SU-DHL-6 (cell line): ENCODE measurements around the gene GSG1L2.

ENCODE experiments used
- H2AFZ ChIP-seq: fragments of 200-600 bp; sonication (generic); 2 replicates; pipeline ENCODE4 v1.6.1; 2014; ENCODE audit warnings: low read depth, mild to moderate bottlenecking, moderate library complexity, mixed read lengths, antibody characterized with exemption, low read length; ENCODE audit not compliant: severe bottlenecking
- H3F3A ChIP-seq: fragments of 200-600 bp; shearing (Covaris generic); 2 replicates; pipeline ENCODE4 v1.6.0; 2016; ENCODE audit warnings: antibody characterized with exemption, mild to moderate bottlenecking; ENCODE audit not compliant: insufficient read depth
- H3K27ac ChIP-seq: fragments of 200-600 bp; sonication (generic); 2 replicates; pipeline ENCODE4 v1.5.1; 2016; ENCODE audit warnings: low read depth, mild to moderate bottlenecking, low read length, moderate library complexity, mixed read lengths
- H3K27me3 ChIP-seq: fragments of 200-600 bp; sonication (generic), shearing (Covaris generic); 2 replicates; pipeline ENCODE4 v1.6.0; 2014; ENCODE audit warnings: mild to moderate bottlenecking, low read length
- H3K36me3 ChIP-seq: fragments of 200-600 bp; sonication (generic); 2 replicates; pipeline ENCODE4 v1.6.1; 2014; ENCODE audit warnings: mild to moderate bottlenecking, low read length, mixed read lengths
- H3K4me2 ChIP-seq: fragments of 300-600, 200-600 bp; shearing (Covaris generic), sonication (generic); 2 replicates; pipeline ENCODE4 v1.6.0; 2014; ENCODE audit warnings: low read length, low read depth, mild to moderate bottlenecking; ENCODE audit not compliant: poor library complexity, severe bottlenecking
- H3K4me3 ChIP-seq: fragments of 200-600 bp; sonication (generic); 2 replicates; pipeline ENCODE4 v1.5.1; 2014; ENCODE audit warnings: antibody characterized with exemption, low read length, mild to moderate bottlenecking, mixed read lengths; ENCODE audit not compliant: insufficient read depth, poor library complexity, severe bottlenecking
- H3K79me2 ChIP-seq: fragments of 200-600 bp; sonication (generic); 2 replicates; pipeline ENCODE4 v1.6.1; 2014; ENCODE audit warnings: mild to moderate bottlenecking, low read length, moderate library complexity; ENCODE audit not compliant: insufficient read depth
- H3K9ac ChIP-seq: fragments of 200-600 bp; sonication (generic); 2 replicates; pipeline ENCODE4 v1.7.0; 2014; ENCODE audit warnings: mild to moderate bottlenecking, low read length
- H3K9me2 ChIP-seq: fragments of 200-600 bp; sonication (generic); replicated peaks from 2 replicates; pipeline ENCODE4 v1.6.1; 2014; ENCODE audit warnings: low read length; ENCODE audit not compliant: insufficient read depth
- H3K9me3 ChIP-seq: fragments of 200-600 bp; sonication (generic); 2 replicates; pipeline ENCODE4 v1.6.1; 2014; ENCODE audit warnings: low read length, mixed read lengths; ENCODE audit not compliant: insufficient read depth
- H4K20me1 ChIP-seq: fragments of 200-600 bp; sonication (generic); 2 replicates; pipeline ENCODE4 v1.6.1; 2014; ENCODE audit warnings: low read depth, mild to moderate bottlenecking, antibody characterized with exemption, low read length, moderate library complexity, mixed read lengths
- EZH2phosphoT487 ChIP-seq: fragments of 200-600 bp; sonication (generic), shearing (Covaris generic); conservative IDR thresholded peaks from 2 replicates; pipeline ENCODE4 v1.6.1; 2018; ENCODE audit warnings: mild to moderate bottlenecking, antibody characterized with exemption, low read length, moderate library complexity, mixed read lengths
- TF ChIP-seq, protein P1 (sequence below): fragments of 200-600 bp; sonication (generic); IDR thresholded peaks from one replicate; pipeline ENCODE4 v1.5.1; 2017; ENCODE audit warnings: antibody characterized with exemption, mild to moderate bottlenecking, low read length, moderate library complexity; ENCODE audit not compliant: insufficient read depth, poor library complexity, severe bottlenecking

GSG1L2 gene

DNA sequence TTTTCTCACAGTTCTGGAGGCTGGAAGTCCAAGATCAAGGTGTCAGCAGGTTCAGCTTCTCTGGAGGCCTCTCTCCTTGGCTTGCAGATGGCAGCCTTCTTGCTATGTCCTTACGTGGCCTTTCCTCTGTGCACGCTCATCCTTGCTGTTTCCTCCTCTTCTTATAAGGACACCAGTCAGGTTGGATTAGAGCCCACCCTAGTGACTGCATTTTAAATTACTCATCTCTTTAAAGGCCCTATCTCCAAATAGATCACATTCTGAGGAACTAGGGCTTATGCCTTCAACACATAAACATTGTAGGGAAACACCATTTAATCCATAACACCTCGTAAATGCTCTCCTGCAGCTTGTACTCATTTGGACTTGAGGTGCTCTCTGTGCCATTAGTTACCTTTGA, 66.8 kb downstream of the GSG1L2 start:
- H3F3A ChIP-seq: no peaks in the 10 kb centered on the region
- H2AFZ ChIP-seq: no peak overlapping the region
- no peak overlapping the region for H3K27ac ChIP-seq
- H3K9me2 ChIP-seq: no peaks in the 10 kb centered on the region
- no peak overlapping the region for H3K4me2 ChIP-seq
- TF ChIP-seq, protein P1, sequence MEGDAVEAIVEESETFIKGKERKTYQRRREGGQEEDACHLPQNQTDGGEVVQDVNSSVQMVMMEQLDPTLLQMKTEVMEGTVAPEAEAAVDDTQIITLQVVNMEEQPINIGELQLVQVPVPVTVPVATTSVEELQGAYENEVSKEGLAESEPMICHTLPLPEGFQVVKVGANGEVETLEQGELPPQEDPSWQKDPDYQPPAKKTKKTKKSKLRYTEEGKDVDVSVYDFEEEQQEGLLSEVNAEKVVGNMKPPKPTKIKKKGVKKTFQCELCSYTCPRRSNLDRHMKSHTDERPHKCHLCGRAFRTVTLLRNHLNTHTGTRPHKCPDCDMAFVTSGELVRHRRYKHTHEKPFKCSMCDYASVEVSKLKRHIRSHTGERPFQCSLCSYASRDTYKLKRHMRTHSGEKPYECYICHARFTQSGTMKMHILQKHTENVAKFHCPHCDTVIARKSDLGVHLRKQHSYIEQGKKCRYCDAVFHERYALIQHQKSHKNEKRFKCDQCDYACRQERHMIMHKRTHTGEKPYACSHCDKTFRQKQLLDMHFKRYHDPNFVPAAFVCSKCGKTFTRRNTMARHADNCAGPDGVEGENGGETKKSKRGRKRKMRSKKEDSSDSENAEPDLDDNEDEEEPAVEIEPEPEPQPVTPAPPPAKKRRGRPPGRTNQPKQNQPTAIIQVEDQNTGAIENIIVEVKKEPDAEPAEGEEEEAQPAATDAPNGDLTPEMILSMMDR: no peak
- no peak for TF ChIP-seq EZH2phosphoT487
- no peaks in the 10 kb centered on the region for H3K36me3 ChIP-seq
- H3K9ac ChIP-seq: no peak overlapping the region
- no peak overlapping the region for H3K4me3 ChIP-seq
- H3K9me3 ChIP-seq: no peaks in the 10 kb centered on the region
- no peaks in the 10 kb centered on the region for H3K27me3 ChIP-seq
- no peaks in the 10 kb centered on the region for H4K20me1 ChIP-seq
- no peaks in the 10 kb centered on the region for H3K79me2 ChIP-seq
